Osteocyte (in vitro differentiated cells): ENCODE data around the gene TRMT1. TPM values are rescaled to one million over a fixed set of nuclear protein-coding genes. Genes with fewer than 3 reads are reported as not detected.
A peak's percentile ranks its signal among the peaks of the same experiment; 100 is the strongest.

Experiments used
- DNase-seq: peaks from one replicate; pipeline ENCODE4 v3.0.0; 2021; ENCODE audit warnings: mixed read lengths; ENCODE audit not compliant: unreplicated experiment; ENCODE audit errors: extremely low spot score
- H3K27ac Mint-ChIP-seq: one replicate; pipeline ENCODE4 v1.8.0; 2021; ENCODE audit warnings: mild to moderate bottlenecking, mixed read lengths; ENCODE audit not compliant: unreplicated experiment
- H3K27me3 Mint-ChIP-seq: one replicate; pipeline ENCODE4 v1.8.0; 2021; ENCODE audit warnings: mixed read lengths; ENCODE audit not compliant: unreplicated experiment
- H3K36me3 Mint-ChIP-seq: one replicate; pipeline ENCODE4 v1.8.0; 2021; ENCODE audit warnings: mixed read lengths; ENCODE audit not compliant: unreplicated experiment
- H3K4me1 Mint-ChIP-seq: one replicate; pipeline ENCODE4 v1.8.0; 2021; ENCODE audit warnings: mixed read lengths; ENCODE audit not compliant: unreplicated experiment
- H3K4me3 Mint-ChIP-seq: one replicate; pipeline ENCODE4 v1.8.0; 2021; ENCODE audit warnings: mild to moderate bottlenecking, moderate library complexity, mixed read lengths; ENCODE audit not compliant: unreplicated experiment
- H3K9me3 Mint-ChIP-seq: one replicate; pipeline ENCODE4 v1.8.0; 2021; ENCODE audit warnings: mixed read lengths; ENCODE audit not compliant: unreplicated experiment
- total RNA-seq: library from RNA; stranded (reverse); gene quantifications from 2 replicates; pipeline ENCODE4 v1.2.1, GENCODE V29; 2021
- TF ChIP-seq, protein P1 (sequence below): fragments of 200-600 bp; sonication (generic); IDR thresholded peaks from 2 replicates; pipeline ENCODE4 v1.5.0; 2021; ENCODE audit warnings: antibody characterized with exemption, mild to moderate bottlenecking, moderate library complexity

The TRMT1 gene
- total RNA-seq, 1 donor from 2014 or later, result 43.1 TPM

DNA sequence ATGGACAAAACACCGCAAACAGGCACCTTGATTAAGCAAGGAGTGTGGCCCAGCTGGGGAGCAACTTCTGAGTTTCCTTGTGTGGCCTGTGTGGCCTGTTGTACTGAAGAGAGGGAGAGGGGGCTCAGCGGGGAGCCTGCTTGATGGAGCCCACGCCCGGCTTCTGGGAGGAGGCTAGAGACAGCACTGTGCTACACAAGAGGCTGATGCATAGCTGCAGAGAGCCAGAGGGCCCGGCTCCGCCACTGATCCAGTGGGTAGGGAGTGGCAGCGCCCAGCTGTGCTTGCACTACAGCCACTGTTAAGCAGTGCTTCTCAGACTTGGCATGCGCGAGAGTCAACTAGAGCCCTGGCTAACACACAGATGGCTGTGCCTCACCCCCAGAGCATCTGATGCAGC, 32.9 kb downstream of the TRMT1 start:
- TF ChIP-seq, protein P1, sequence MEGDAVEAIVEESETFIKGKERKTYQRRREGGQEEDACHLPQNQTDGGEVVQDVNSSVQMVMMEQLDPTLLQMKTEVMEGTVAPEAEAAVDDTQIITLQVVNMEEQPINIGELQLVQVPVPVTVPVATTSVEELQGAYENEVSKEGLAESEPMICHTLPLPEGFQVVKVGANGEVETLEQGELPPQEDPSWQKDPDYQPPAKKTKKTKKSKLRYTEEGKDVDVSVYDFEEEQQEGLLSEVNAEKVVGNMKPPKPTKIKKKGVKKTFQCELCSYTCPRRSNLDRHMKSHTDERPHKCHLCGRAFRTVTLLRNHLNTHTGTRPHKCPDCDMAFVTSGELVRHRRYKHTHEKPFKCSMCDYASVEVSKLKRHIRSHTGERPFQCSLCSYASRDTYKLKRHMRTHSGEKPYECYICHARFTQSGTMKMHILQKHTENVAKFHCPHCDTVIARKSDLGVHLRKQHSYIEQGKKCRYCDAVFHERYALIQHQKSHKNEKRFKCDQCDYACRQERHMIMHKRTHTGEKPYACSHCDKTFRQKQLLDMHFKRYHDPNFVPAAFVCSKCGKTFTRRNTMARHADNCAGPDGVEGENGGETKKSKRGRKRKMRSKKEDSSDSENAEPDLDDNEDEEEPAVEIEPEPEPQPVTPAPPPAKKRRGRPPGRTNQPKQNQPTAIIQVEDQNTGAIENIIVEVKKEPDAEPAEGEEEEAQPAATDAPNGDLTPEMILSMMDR, result no peak
- peak overlapping the region; percentile 80 for H3K27ac Mint-ChIP-seq
- H3K4me3 Mint-ChIP-seq, result no peak overlapping the region
- peaks cover 24% of the 10 kb centered on the region for H3K36me3 Mint-ChIP-seq
- peaks cover 55% of the 10 kb centered on the region for H3K4me1 Mint-ChIP-seq
- no peak for DNase-seq
- H3K9me3 Mint-ChIP-seq, result no peaks in the 10 kb centered on the region
- peaks cover 8% of the 10 kb centered on the region for H3K27me3 Mint-ChIP-seq

DNA sequence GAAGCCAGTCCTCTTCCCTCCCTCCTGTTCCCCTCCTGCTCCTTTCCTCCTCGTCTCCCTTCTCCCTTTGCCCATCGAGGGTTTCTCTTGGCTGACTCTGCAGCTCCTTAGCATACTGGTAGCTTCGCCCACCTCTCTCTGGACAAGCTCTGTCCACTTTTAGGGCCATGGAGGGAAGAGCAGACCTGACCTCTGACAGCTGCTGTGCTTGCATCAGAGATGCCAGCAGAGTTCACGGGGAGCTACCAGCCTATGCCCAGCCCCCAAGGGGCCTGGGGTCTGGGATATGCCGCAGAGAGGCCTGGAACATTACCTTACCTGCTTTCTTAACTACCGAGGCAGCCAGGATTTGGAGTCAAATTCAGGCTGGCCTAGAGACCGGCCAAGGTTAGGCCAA, 33.5 kb downstream of the TRMT1 start:
- peak overlapping the region; percentile 80 for H3K27ac Mint-ChIP-seq
- no peak overlapping the region for H3K4me3 Mint-ChIP-seq
- no peaks in the 10 kb centered on the region for H3K9me3 Mint-ChIP-seq
- TF ChIP-seq, protein P1, result no peak
- H3K4me1 Mint-ChIP-seq, result peaks cover 56% of the 10 kb centered on the region
- peaks cover 21% of the 10 kb centered on the region for H3K36me3 Mint-ChIP-seq
- no peak for DNase-seq
- H3K27me3 Mint-ChIP-seq, result peaks cover 8% of the 10 kb centered on the region

DNA sequence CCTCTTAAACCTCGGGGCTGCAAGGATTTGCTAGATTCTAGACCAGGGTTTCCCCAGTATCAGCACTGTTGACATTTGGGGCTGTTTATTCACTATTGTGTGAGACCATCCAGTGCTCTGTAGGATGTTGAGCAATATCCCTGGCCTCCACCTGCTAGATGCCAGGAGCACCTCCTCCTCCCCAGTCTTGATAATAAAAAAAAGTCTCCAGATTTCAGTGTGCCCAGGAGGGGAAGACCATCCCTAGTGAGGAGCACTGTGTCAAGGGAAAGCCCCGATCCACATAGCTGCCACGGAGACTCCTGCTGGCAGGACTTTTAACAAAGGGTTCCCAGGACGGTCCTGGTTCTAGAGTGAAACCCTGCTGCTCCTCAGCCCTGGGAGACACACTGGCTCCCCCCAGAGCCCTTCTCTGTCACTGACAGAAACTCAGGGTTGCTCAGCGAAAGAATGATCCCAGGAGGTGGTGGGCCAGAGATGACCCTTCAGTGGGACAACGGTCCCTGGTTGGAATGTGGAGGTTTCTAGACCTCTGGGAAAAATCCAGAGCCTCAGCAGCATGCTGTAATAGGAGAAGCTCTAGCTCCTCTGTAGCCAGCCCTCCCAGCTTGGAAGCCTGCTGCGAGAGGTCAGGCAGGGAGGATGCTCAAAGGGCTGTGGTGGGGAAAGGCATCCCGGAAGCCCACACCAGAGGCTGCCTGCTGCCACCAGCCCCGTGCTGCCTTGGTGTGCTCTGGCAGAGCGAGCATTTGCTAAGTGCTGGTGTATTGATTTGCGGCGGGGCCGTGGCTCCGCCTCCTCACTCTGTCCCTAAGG, 34.1 kb downstream of the TRMT1 start:
- Mint-ChIP-seq H3K36me3 (peaks cover 25% of the 10 kb centered on the region), H3K27ac (peak overlapping the region; percentile 91), H3K9me3 (no peaks in the 10 kb centered on the region), H3K4me3 (no peak overlapping the region), H3K27me3 (peaks cover 8% of the 10 kb centered on the region), H3K4me1 (peaks cover 56% of the 10 kb centered on the region)
- TF ChIP-seq, protein P1, result peak; percentile 60
- DNase-seq, result peak; percentile 95

DNA sequence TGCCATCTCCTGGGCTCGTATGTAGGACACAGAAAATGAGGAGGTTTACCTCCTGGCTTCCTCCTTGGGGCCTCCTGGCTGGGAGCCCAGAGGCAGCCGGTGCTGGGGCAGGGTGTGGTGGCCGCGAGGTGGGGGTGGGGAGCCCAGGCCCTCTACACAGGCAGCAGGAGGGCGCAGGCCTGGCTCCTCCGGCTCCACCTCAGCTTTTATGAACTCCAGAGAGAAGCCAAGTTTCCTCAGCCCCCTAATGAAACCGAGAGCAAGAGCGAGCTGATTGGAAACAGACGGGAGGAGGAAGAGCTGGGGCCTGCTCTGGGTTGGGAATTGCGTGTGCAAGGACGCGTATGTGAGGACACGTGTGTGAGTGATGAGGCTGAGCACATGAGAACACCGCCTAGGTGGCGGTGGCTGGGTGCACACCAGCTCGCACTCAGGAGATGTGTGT, 37.0 kb downstream of the TRMT1 start:
- no peak overlapping the region for H3K4me3 Mint-ChIP-seq
- TF ChIP-seq, protein P1, result no peak
- peak overlapping the region; percentile 7 for H3K27ac Mint-ChIP-seq
- no peaks in the 10 kb centered on the region for H3K27me3 Mint-ChIP-seq
- H3K4me1 Mint-ChIP-seq, result peaks cover 50% of the 10 kb centered on the region
- DNase-seq, result no peak
- H3K36me3 Mint-ChIP-seq, result peaks cover 31% of the 10 kb centered on the region
- H3K9me3 Mint-ChIP-seq, result no peaks in the 10 kb centered on the region

DNA sequence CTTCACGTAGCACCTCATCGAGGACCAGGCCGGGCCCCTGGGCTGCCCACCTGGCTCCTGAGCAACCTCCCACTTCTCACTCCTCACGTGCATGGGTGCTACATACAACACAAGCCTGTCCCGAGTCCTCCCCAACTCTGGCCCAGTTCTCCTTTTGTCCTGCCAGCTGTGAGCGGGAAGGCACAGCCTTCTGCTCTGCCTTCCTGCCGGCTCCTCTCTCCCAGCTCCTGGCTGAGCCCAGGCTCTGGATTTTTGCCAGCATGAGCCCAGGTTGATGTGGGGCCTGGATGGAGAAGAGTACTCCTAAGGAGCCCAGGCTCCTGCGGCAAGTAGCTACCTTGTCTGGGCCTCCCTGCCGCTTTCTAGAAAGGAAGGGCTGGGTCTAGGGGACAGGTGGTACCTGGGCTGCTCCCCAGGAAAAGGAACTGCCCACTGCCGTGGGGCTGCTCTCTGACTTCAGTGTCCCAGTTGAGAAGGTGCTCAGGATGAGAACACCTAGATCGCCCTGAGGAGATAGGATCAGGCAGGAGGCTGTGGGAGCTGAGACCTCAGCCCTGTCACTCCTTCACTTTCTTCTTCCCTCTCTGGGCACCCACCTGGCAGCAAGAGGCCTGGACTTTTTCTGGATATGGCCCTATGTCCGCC, 37.5 kb downstream of the TRMT1 start:
- H3K4me1 Mint-ChIP-seq, result peaks cover 45% of the 10 kb centered on the region
- TF ChIP-seq, protein P1, result no peak

More for the DNA sequence above, 37.5 kb downstream of the TRMT1 start:
- Mint-ChIP-seq H3K9me3 (no peaks in the 10 kb centered on the region), H3K27ac (no peak overlapping the region), H3K4me3 (no peak overlapping the region), H3K27me3 (no peaks in the 10 kb centered on the region), H3K36me3 (peaks cover 28% of the 10 kb centered on the region)
- DNase-seq, result no peak
